Esophagus muscularis mucosa (tissue), 4 donors: ENCODE measurements around the gene LFNG.

Source experiments
- CTCF ChIP-seq, 3 experiments: fragments of 200-600 bp in 2 of 3; fragments of 450-650 bp in 1 of 3; sonication (generic) in 2 of 3; IDR thresholded peaks; one replicate each; pipeline ENCODE4 v1.5.1; 2017 to 2019; ENCODE audit warnings: antibody characterized with exemption in 3 of 3, mild to moderate bottlenecking in 2 of 3, moderate library complexity in 1 of 3
- EP300 ChIP-seq: sonication (generic); formaldehyde crosslinking; IDR thresholded peaks from one replicate; pipeline ENCODE4 v1.6.1; 2017; ENCODE audit warnings: antibody characterized with exemption
- POLR2A ChIP-seq: fragments of 450-650 bp; IDR thresholded peaks from one replicate; pipeline ENCODE4 v1.6.1; 2017; ENCODE audit warnings: antibody characterized with exemption, moderate library complexity, mild to moderate bottlenecking, low read depth
- POLR2AphosphoS5 ChIP-seq, 2 donors: sonication (generic); formaldehyde crosslinking; IDR thresholded peaks; one replicate each; pipeline ENCODE4 v1.6.1; 2017; ENCODE audit warnings: antibody characterized with exemption in 2 of 2

DNA sequence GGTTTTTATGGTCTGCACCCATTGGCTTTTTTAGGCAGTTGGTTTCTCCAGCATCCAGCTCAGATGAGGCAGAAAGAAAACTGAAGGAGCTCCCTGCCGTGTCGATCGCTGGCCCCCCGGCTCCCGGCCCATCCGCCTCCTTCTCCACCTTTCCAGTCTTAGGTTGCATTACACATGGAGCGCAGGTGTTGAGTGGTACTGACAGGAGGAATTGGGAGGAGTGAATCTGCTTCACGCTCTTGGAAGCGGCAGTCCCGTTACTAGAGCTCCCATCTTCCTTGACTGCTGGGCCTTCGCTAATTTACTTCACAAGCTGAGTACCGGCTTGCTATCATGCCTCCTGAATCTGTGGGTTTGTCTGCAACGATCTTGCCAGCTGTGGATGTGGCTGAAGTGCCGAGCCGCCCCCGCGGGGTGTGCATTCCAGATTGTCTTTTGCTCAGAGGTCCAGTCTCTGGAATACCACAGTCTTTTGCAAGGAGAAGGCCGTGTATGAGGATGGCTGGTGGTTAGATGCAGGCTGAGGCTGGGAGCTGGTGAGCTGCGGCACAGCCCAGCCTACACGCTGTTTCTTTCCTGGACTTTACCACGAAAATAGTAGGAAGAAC is 56.3 kb downstream of the LFNG start:
- TF ChIP-seq CTCF (IDR thresholded peaks at IDR 0.05) (no peak), POLR2A (no peak), EP300 (no peak), POLR2AphosphoS5 (IDR thresholded peaks at IDR 0.05) (no peak)
